RWPE2 (cell line): ENCODE measurements around the gene CALHM5.

ENCODE experiments used
- ATAC-seq: fragments of 200-7000 bp; cut with Tn5 transposase; 3 replicates; pipeline ENCODE4 v1.9.1; 2021; ENCODE audit warnings: low read depth
- DNase-seq: peaks from one replicate; pipeline ENCODE4 v3.0.0-alpha.2; 2020; ENCODE audit warnings: low spot score
- H3K27ac ChIP-seq: fragments of 450-650 bp; 2 replicates; pipeline ENCODE4 v1.5.1; 2017; ENCODE audit warnings: mild to moderate bottlenecking; ENCODE audit not compliant: poor library complexity, severe bottlenecking
- H3K27me3 ChIP-seq: fragments of 250-450 bp; sonication (Bioruptor Pico); 2 replicates; pipeline ENCODE4 v1.5.1; 2021; ENCODE audit warnings: mild to moderate bottlenecking, moderate library complexity; ENCODE audit not compliant: insufficient read depth, poor library complexity, severe bottlenecking
- H3K36me3 ChIP-seq: fragments of 250-450 bp; sonication (Bioruptor Pico); 2 replicates; pipeline ENCODE4 v1.5.1; 2020; ENCODE audit warnings: low read depth, mild to moderate bottlenecking, moderate library complexity
- H3K4me1 ChIP-seq: fragments of 250-450 bp; sonication (Bioruptor Pico); 2 replicates; pipeline ENCODE4 v1.5.1; 2021; ENCODE audit warnings: mild to moderate bottlenecking, moderate library complexity; ENCODE audit not compliant: insufficient read depth, poor library complexity, severe bottlenecking
- H3K4me3 ChIP-seq: fragments of 250-450 bp; sonication (Bioruptor Pico); 2 replicates; pipeline ENCODE4 v1.5.1; 2021; ENCODE audit warnings: mild to moderate bottlenecking, moderate library complexity; ENCODE audit not compliant: severe bottlenecking
- H3K9me3 ChIP-seq: fragments of 250-450 bp; sonication (Bioruptor Pico); 2 replicates; pipeline ENCODE4 v1.5.1; 2021; ENCODE audit warnings: mild to moderate bottlenecking, moderate library complexity; ENCODE audit not compliant: severe bottlenecking
- TF ChIP-seq, protein P1 (sequence below): fragments of 450-650 bp; IDR thresholded peaks from one replicate; pipeline ENCODE4 v1.5.1; 2017; ENCODE audit warnings: mild to moderate bottlenecking, moderate library complexity; ENCODE audit not compliant: poor library complexity, severe bottlenecking

Gene CALHM5

DNA sequence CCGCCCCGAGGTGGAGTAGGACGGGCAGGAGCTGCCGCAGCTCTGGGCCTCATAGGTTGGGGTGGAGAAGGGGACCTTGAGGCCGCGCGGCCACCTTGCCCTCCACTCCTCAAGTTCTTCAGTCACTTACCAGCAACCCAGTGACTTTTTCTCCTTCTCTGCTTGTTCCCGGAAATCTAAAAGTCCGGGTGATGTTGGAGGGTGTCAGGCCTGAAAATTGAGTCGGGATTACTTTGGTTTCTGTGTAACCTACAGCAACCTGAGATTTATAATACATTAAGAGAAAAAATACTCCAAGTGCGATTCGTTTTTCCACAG is 60.2 kb downstream of the CALHM5 start:
- Histone ChIP-seq H3K9me3 (no peaks in the 10 kb centered on the region), H3K27me3 (no peaks in the 10 kb centered on the region), H3K36me3 (peaks cover 28% of the 10 kb centered on the region), H3K4me3 (peak overlapping the region; percentile 83), H3K4me1 (peaks cover 14% of the 10 kb centered on the region), H3K27ac (peak overlapping the region; percentile 66)
- no peak for DNase-seq
- TF ChIP-seq, protein P1, sequence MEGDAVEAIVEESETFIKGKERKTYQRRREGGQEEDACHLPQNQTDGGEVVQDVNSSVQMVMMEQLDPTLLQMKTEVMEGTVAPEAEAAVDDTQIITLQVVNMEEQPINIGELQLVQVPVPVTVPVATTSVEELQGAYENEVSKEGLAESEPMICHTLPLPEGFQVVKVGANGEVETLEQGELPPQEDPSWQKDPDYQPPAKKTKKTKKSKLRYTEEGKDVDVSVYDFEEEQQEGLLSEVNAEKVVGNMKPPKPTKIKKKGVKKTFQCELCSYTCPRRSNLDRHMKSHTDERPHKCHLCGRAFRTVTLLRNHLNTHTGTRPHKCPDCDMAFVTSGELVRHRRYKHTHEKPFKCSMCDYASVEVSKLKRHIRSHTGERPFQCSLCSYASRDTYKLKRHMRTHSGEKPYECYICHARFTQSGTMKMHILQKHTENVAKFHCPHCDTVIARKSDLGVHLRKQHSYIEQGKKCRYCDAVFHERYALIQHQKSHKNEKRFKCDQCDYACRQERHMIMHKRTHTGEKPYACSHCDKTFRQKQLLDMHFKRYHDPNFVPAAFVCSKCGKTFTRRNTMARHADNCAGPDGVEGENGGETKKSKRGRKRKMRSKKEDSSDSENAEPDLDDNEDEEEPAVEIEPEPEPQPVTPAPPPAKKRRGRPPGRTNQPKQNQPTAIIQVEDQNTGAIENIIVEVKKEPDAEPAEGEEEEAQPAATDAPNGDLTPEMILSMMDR, result no peak
- no peak for ATAC-seq

DNA sequence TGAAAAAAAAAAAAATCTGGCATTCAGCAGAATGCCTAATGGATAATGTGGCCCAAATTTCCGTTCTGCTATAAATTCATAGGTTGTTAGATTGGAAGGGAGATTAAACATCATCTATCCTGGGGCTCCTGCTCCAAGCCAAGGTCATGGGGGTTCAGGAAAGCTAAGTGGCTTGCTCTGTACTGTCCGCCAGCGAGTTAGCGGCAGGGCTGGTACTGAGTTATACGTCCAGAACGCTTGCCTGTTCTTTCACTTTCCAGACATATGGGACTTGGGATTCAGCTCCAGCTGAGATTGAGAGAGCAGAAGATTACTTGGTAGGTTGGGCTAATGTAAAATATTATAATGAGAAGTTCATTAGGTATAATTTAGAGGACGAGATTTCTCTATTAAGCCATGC is 60.7 kb downstream of the CALHM5 start:
- ATAC-seq (0 out of 3 replicates have a peak, but pooled peaks have one; percentile 11), DNase-seq (no peak)
- Histone ChIP-seq H3K4me3 (peak overlapping the region; percentile 83), H3K36me3 (peaks cover 32% of the 10 kb centered on the region), H3K27me3 (no peaks in the 10 kb centered on the region), H3K9me3 (no peaks in the 10 kb centered on the region), H3K27ac (peak overlapping the region; percentile 66), H3K4me1 (peaks cover 14% of the 10 kb centered on the region)
- TF ChIP-seq, protein P1, result no peak
